M059J (cell line): ENCODE data around the gene TECRL. TPM values are rescaled to one million over a fixed set of nuclear protein-coding genes. Genes with fewer than 3 reads are reported as not detected.

Experiments used
- DNase-seq: peaks from one replicate; pipeline ENCODE4 v3.0.0-alpha.2; 2012; ENCODE audit warnings: low read depth
- total RNA-seq: library from RNA; depleted of rRNA; stranded (reverse); fragments of >200 nt; shearing (Covaris generic); gene quantifications from 2 replicates; pipeline ENCODE4 v1.2.3, GENCODE V29; 2014; rRNA removed

The TECRL gene, protein sequence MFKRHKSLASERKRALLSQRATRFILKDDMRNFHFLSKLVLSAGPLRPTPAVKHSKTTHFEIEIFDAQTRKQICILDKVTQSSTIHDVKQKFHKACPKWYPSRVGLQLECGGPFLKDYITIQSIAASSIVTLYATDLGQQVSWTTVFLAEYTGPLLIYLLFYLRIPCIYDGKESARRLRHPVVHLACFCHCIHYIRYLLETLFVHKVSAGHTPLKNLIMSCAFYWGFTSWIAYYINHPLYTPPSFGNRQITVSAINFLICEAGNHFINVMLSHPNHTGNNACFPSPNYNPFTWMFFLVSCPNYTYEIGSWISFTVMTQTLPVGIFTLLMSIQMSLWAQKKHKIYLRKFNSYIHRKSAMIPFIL
- not detected in 2 replicates for total RNA-seq

DNA sequence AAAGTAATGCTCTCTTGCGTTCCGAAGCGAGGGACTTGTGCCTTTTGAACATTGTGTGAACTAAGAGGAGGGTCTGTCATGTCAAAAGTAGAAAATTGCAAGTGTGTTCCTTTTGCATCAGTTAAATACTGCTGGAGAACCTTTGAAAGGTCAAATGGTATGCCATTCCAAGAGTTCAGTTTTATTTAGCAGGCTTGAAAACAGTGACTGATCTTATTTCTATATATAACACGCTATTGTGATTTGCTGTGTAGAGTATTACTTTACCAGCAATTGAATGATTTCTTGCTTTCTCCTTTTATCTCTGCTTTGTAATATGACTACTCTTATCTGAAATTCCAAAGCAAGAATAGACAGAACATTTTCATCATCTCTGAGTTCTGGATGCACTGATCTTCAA, at the start of gene TECRL:
TECRL (minus strand) TSS at position 151 of the 400 bp plus-strand sequence; CDS start at position 52, 99 bp downstream.
- no peak for DNase-seq

DNA sequence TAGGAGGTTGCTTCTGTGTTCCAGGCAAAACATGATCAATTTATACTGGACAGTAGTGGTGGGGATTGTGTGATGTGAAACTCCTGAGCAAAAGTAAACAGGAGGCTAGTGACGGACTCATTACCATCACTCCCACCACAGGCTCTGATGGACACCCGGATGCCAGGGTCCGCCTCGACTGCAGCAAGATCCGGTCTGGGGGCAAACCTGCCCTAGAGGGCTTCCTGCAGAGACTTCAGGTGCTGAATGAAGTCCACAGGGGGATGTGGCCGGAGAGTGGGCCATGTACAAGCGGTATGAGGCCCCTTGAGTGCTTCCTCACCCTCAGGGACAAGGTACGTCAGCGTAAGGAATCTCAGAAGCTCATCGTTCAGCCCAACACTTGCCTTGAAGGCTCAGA, 23.4 kb upstream of the TECRL start:
- DNase-seq, result no peak

DNA sequence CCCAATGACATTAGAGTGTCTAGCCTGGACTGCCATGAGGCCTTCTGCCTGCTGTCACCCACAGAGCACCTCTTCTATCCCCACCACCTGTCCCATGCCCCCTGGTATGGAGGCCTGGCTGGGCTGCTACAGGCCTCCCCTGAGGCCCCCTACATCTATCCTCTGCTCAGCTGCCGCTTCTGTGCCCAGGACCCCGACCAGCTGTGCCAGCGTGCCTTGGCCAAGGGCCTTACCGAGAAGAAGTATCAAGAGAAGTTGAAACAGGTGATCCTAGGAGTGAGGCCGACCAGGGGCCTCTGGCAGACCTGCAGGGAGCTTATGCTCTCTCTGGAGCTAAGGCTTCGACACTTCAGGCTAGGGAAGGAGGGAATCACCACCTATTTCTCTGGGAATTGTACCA, 21.7 kb upstream of the TECRL start:
- DNase-seq, result no peak

DNA sequence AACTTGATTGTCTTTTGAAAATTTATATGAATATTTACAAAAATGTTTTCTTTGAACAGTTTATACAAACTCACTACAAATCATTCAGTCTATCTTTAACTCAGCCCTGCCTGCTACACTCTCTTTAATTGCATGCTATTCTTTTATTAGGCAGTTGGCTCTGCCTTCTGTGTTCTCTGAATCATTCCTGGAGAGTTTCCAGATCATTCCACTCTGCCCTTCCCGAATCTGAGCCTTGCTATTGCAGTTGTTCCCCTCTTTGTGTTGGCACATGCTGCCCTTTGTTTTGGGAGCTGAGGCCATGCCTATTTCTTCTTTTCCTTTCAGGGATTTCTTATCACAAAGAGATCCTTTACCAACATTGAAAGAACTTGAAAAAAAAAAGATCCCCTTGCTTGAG, 8.7 kb upstream of the TECRL start:
- peak; percentile 1 for DNase-seq

DNA sequence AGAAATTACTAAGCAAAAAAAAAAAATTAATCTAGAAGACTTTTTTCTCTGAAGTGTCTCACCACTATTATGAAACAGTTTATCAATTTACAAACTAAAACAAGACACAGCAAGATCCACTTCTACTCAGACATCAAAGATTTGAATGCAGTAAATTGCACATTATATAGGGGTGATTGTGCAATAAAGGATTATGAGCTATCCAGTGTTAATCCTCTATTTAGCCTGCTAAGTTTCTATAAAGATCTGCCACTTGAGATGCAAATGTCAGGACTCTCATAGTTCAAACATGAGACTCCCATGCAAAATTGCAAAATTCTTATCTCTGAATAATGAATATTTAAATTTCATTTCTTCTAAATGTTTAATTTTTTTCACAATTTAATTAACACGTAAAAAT, 2.2 kb downstream of the TECRL start:
- no peak for DNase-seq

DNA sequence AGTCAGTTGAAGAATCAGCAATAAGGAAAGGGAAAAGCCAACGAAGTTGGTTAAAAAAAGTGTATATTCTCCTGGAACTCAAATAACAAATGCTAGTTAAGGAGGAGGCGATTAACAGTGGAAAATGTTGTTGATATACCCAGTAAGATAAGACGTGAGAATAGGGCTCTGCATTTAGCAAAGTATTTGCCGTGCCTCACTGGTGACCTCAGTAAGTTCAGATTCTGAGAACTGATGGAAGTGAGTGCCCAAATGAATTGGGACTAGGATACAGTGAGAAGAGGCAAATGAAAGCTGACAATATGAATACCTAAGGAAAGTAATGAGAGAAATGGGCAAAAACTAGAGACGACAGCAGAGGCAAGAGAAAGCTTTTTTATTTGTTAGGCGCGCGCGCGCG, 3.5 kb downstream of the TECRL start:
- DNase-seq, result no peak

DNA sequence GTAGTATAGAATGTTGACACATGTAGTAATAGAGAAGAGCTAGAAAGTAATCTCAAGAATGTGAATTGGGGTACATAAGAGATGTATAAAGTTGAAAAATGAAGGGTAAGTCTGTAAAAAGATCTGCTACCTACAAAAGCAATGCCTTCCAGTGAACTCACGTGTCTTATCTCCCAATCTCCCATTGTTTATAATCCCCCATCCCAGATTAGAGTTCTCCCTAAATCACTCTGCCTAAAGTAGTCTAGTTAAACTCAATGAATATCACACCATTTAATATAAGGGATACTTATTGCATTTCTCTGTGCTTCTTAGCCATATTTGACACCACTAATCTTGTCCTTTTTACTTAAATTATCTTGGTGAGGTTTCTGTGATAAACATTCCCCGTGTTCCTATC, 6.6 kb downstream of the TECRL start:
- DNase-seq, result no peak

DNA sequence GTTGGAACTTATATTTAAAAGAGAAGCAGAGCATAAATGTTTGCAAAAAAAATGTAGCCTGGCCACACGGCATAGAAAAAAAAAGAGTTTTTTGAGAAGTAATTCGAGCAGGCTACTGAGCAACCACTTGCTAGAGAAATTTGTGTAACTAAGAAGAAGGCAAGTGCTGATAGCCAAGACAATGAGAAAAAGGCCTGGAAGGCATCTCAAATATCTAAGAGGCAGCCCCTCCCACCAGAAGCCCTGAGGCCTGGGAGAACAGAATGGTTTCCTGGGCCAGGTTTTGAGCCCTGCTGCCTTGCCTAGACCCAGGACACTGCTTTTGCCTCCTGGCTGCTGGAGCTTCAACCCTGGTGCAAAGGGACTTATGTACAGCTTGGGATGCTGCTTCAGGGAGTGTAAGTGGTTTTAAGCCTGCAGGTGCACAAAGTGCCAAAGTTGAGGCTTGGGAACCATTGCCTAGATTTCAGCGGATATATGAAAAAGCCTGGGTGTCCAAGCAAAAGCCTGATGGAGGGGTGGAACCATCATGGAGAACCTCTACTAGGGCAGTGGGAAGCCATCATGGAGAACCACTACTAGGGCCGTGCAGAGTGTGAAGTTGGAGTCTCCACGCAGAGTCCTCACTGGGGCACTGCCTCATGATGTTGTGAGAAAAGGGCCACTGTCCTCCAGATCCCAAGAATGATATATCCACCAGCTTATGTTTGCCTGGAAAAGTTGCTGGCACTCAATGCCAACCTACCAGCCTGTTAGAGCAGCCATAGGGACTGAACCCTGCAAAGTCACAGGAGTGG, 9.7 kb downstream of the TECRL start:
- no peak for DNase-seq

GRCh38 chr4:64394469-64394868, 14.8 kb downstream of the TECRL start:
- no peak for DNase-seq

DNA sequence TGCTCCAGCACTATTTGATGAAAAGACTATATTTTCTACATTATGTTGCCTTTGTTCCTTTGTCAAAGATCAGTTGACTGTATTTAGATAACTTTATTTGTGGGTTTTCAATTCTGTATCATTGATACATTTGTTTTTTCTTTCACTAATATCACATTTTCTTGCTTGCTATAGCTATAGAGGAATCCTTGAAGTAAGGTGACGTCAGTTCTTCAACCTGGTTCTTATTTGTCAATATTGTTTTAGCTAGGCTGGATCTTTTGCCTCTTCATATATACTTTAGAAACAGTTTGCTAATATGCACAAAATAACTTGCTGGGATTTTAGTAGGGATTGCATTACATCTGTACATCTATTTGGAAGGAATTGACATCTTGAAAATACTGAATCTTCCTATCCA, 21.0 kb downstream of the TECRL start:
- no peak for DNase-seq

- no peak for DNase-seq
Observed at GRCh38 chr4:64385220-64385619, 24.0 kb downstream of the TECRL start.

DNA sequence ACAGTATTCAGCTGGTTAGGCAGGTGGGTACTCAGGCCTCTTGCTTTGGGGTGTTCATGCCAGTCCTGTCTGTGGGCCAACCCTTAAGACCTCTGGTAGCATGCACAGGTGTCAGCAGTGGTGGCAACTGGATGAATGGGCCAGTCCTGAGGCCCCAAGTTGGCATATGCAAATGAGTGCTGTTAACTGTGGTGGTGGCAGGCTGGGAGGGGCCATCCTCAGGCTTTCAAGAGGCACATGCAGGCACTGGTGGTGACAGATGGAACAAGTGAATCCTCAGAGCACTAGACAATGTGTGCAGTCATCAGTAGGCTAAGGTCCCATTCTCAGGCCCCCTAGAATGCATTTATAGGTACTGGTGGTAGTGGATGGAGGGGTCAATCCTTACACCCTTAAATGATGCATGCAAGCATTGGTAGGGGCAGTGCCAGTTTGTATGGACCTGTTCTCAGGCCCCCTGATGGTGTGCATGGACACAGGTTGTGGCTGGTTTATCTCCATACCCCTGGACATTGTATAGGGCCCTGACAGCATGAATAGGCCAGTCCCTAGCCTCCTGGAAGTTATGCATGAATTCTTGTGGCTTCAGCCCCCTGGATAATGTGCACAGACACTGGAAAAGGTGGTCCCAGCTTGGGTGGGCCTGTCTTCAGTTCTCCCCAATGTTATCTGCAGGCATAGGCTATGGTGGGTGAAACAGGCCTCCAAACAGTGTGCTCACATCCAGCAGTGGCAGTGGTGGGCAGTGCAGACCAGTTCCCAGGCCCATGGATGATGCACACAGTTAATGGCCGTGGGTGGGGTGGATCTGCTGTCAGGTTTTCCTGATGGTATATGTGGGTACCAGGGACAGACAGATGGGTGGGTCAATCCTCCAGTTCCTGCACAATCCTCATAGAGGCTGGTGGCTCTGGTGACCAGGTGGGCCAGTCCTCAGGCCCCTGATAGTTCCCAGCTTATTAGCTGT, 24.7 kb downstream of the TECRL start:
- DNase-seq, result no peak

DNA sequence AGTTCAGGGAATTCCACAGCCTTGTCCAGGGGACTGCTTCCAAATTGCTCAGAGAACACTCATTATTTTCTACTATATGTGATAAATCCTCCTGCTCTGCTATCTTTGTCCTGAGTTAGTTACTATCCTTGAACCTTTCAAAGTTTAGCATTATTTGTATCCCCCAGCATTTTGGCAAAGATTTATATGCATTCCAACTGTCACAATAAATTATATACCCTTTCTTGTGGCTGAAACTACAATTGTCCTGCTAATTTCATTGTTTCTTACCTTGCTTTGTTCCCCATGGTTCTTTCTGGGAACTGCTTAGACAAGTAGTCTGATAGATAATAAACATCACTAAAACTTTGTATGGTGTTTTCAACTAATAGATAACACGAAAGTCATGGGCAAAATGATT, 40.5 kb downstream of the TECRL start:
- DNase-seq, result no peak

GRCh38 chr4:64361399-64361740, 47.9 kb downstream of the TECRL start:
- no peak for DNase-seq

GRCh38 chr4:64360664-64361398, 48.4 kb downstream of the TECRL start:
- DNase-seq, result no peak

GRCh38 chr4:64359489-64359888, 49.8 kb downstream of the TECRL start:
- no peak for DNase-seq

GRCh38 chr4:64353904-64354303, 55.3 kb downstream of the TECRL start:
- DNase-seq, result no peak

DNA sequence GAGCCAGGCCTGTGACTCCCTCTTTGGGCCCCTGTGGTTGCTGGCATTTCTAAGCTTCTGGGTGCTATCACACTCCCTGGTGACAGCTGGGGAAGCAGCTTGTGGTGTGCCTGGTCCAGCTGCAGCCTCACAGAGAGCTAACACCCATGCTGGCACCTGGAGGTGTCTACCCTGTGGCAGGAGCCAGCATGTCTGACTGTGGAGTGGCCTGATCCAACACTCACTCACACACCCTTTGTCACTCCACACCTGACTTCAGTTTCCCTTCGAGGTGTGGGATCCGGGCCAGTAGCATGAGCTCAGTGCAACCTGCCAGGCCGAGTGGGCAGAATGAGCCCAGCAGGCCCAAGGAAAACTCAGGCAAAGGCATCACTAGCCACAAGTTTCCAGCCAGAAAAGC, 67.5 kb downstream of the TECRL start:
- no peak for DNase-seq

GRCh38 chr4:64340218-64341110, 68.8 kb downstream of the TECRL start:
- DNase-seq, result no peak

DNA sequence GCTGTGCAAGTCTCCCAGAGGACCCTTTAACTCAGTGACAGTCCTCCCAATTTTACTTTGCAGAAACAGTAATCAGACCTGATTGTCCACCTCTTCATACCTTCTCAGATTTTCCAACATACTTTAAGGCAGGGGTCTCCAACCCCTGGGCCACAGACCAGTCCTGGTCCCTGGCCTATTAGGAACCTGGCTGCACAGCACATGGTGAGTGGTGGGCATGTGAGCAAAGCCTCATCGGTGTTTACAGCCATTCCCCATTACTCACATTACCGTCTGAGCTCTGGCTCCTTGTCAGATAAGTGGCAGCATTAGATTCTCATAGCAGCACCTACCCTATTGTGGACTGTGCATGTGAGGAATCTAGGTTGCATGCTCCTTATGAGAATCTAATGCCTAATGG, 74.3 kb downstream of the TECRL start:
- DNase-seq, result no peak
